GM23338 (cell line): Measurements from ENCODE around the gene CD2. TPM values are rescaled to one million over a fixed set of nuclear protein-coding genes. Genes with fewer than 3 reads are reported as not detected.

ENCODE experiments used
- ATAC-seq: fragments of 200-7000 bp; cut with Tn5 transposase; 3 replicates; pipeline ENCODE4 v1.9.1; 2020
- DNase-seq: peaks from one replicate; pipeline ENCODE4 v3.0.0-alpha.2; 2015; ENCODE audit warnings: low spot score
- H2AFZ ChIP-seq: fragments of 200-600 bp; sonication (generic); 2 replicates; pipeline ENCODE4 v1.8.0; 2016; ENCODE audit warnings: antibody characterized with exemption, mild to moderate bottlenecking, moderate library complexity
- H3F3A ChIP-seq: fragments of 200-600 bp; sonication (generic); replicated peaks from 2 replicates; pipeline ENCODE4 v1.8.0; 2017; ENCODE audit warnings: antibody characterized with exemption, mixed run types, low read depth
- H3K27ac ChIP-seq: fragments of 200-600 bp; sonication (generic); 2 replicates; pipeline ENCODE4 v1.6.1; 2016; ENCODE audit warnings: low read depth
- H3K27me3 ChIP-seq: fragments of 200-600 bp; sonication (generic); 2 replicates; pipeline ENCODE4 v1.8.0; 2016; ENCODE audit warnings: mild to moderate bottlenecking, mixed run types, moderate library complexity; ENCODE audit not compliant: insufficient read depth
- H3K36me3 ChIP-seq: fragments of 200-600 bp; sonication (generic); 2 replicates; pipeline ENCODE4 v1.8.0; 2016; ENCODE audit warnings: mild to moderate bottlenecking; ENCODE audit not compliant: insufficient read depth
- H3K4me1 ChIP-seq: fragments of 200-600 bp; sonication (generic); 2 replicates; pipeline ENCODE4 v1.8.0; 2016; ENCODE audit warnings: mild to moderate bottlenecking, moderate library complexity; ENCODE audit not compliant: insufficient read depth
- H3K4me2 ChIP-seq: fragments of 200-600 bp; sonication (generic); 2 replicates; pipeline ENCODE4 v1.7.1; 2017; ENCODE audit warnings: mixed run types
- H3K4me3 ChIP-seq: fragments of 200-600 bp; sonication (generic); 2 replicates; pipeline ENCODE4 v1.6.1; 2016; ENCODE audit warnings: mixed run types
- H3K79me2 ChIP-seq: fragments of 200-600 bp; sonication (generic); replicated peaks from 2 replicates; pipeline ENCODE4 v1.8.0; 2017; ENCODE audit warnings: mild to moderate bottlenecking; ENCODE audit not compliant: insufficient read depth
- H3K9me2 ChIP-seq: fragments of 200-600 bp; sonication (generic); 2 replicates; pipeline ENCODE4 v1.8.0; 2017; ENCODE audit not compliant: insufficient read depth
- H4K20me1 ChIP-seq: fragments of 200-600 bp; sonication (generic); replicated peaks from 2 replicates; pipeline ENCODE4 v1.8.0; 2017; ENCODE audit warnings: mild to moderate bottlenecking; ENCODE audit not compliant: insufficient read depth
- H3K27ac Mint-ChIP-seq: 2 replicates; pipeline ENCODE4 v1.8.0; 2020; ENCODE audit warnings: inconsistent platforms, mild to moderate bottlenecking, moderate library complexity, mixed read lengths
- H3K27me3 Mint-ChIP-seq: 3 replicates; pipeline ENCODE4 v1.8.0; 2022; ENCODE audit warnings: low read depth, mild to moderate bottlenecking, moderate library complexity, mixed read lengths, inconsistent platforms; ENCODE audit not compliant: insufficient read depth, poor library complexity
- H3K36me3 Mint-ChIP-seq: 3 replicates; pipeline ENCODE4 v1.8.0; 2021; ENCODE audit warnings: low read depth, mild to moderate bottlenecking, inconsistent platforms, moderate library complexity, mixed read lengths
- H3K4me1 Mint-ChIP-seq: 3 replicates; pipeline ENCODE4 v1.8.0; 2020; ENCODE audit warnings: mild to moderate bottlenecking, inconsistent platforms, mixed read lengths
- H3K4me3 Mint-ChIP-seq: 3 replicates; pipeline ENCODE4 v1.8.0; 2021; ENCODE audit warnings: moderate library complexity, mild to moderate bottlenecking, inconsistent platforms, mixed read lengths
- H3K9me3 Mint-ChIP-seq: 3 replicates; pipeline ENCODE4 v1.8.0; 2020; ENCODE audit warnings: moderate library complexity, mild to moderate bottlenecking, inconsistent platforms, mixed read lengths
- CREB1 ChIP-seq: fragments of 250-450 bp; sonication (Bioruptor Pico); IDR thresholded peaks from 2 replicates; pipeline ENCODE4 v1.5.0; 2020; ENCODE audit warnings: low read depth, mild to moderate bottlenecking, moderate library complexity
- CTCF ChIP-seq, 2 experiments: fragments of 200-600 bp in 1 of 2; sonication (generic) in 1 of 2; conservative IDR thresholded peaks; 2 replicates each; pipeline versions ENCODE4 v1.5.1 to v1.6.1; 2016 to 2017; ENCODE audit warnings: antibody characterized with exemption in 2 of 2, low read depth in 2 of 2, mild to moderate bottlenecking in 2 of 2, moderate library complexity in 1 of 2
- EZH2phosphoT487 ChIP-seq: fragments of 200-600 bp; sonication (generic); IDR thresholded peaks from one replicate; pipeline ENCODE4 v1.8.1; 2018; ENCODE audit warnings: antibody characterized with exemption; ENCODE audit not compliant: unreplicated experiment
- JUNB ChIP-seq: IDR thresholded peaks from one replicate; pipeline ENCODE4 v1.6.1; 2016; ENCODE audit warnings: antibody characterized with exemption; ENCODE audit not compliant: unreplicated experiment
- NANOG ChIP-seq: IDR thresholded peaks from 2 replicates; pipeline ENCODE4 v1.6.1; 2016; ENCODE audit warnings: antibody characterized with exemption, borderline replicate concordance
- STAT1 ChIP-seq: IDR thresholded peaks from one replicate; pipeline ENCODE4 v1.6.1; 2016; ENCODE audit warnings: antibody characterized with exemption; ENCODE audit not compliant: unreplicated experiment
- ZNF114 ChIP-seq: fragments of 250-450 bp; sonication (Bioruptor Pico); IDR thresholded peaks from 2 replicates; pipeline ENCODE4 v1.5.0; 2020; ENCODE audit warnings: mild to moderate bottlenecking, moderate library complexity
- ZNF331 ChIP-seq: fragments of 250-450 bp; sonication (Bioruptor Pico); IDR thresholded peaks from 2 replicates; pipeline ENCODE4 v1.5.0; 2020; ENCODE audit warnings: low read depth, mild to moderate bottlenecking, moderate library complexity
- ZNF462 ChIP-seq: fragments of 250-450 bp; sonication (Bioruptor Pico); IDR thresholded peaks from 2 replicates; pipeline ENCODE4 v1.5.0; 2020; ENCODE audit warnings: mild to moderate bottlenecking, moderate library complexity
- polyA plus RNA-seq: library from polyadenylated mRNA; unstranded; fragments of >200 nt; fragmentation: Nextera tagmentation; extraction: Ambion mirVana; gene quantifications from 2 replicates; pipeline ENCODE4 v1.2.1, GENCODE V29; 2016
- total RNA-seq: library from RNA; depleted of rRNA; stranded (reverse); fragments of >200 nt; shearing (Covaris generic); gene quantifications from 2 replicates; pipeline ENCODE4 v1.2.3, GENCODE V29; 2014
- TF ChIP-seq, protein P1 (sequence below): IDR thresholded peaks from 2 replicates; pipeline ENCODE4 v1.6.1; 2016; ENCODE audit warnings: antibody characterized with exemption

The CD2 gene
- total and polyA plus RNA-seq, 2 experiments from 2014 or later: not detected

GRCh38 chr1:116738673-116739370, 15.4 kb upstream of the CD2 start:
- peaks cover 33% of the 10 kb centered on the region for H3K9me3 Mint-ChIP-seq

More at GRCh38 chr1:116738673-116739370, 15.4 kb upstream of the CD2 start:
- H3K9me2 ChIP-seq: no peaks in the 10 kb centered on the region
- H4K20me1 ChIP-seq: no peaks in the 10 kb centered on the region
- TF ChIP-seq ZNF114 (CRISPR knock-in tag) (no peak), STAT1 (no peak), NANOG (no peak), JUNB (no peak), CREB1 (CRISPR knock-in tag) (no peak), ZNF462 (CRISPR knock-in tag) (no peak), EZH2phosphoT487 (no peak), ZNF331 (CRISPR knock-in tag) (no peak), CTCF (conservative IDR thresholded peaks at IDR 0.05; ENCODE audit: low read depth in 2 of 2) (no peak)
- TF ChIP-seq, protein P1, sequence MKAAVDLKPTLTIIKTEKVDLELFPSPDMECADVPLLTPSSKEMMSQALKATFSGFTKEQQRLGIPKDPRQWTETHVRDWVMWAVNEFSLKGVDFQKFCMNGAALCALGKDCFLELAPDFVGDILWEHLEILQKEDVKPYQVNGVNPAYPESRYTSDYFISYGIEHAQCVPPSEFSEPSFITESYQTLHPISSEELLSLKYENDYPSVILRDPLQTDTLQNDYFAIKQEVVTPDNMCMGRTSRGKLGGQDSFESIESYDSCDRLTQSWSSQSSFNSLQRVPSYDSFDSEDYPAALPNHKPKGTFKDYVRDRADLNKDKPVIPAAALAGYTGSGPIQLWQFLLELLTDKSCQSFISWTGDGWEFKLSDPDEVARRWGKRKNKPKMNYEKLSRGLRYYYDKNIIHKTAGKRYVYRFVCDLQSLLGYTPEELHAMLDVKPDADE: no peak
- Mint-ChIP-seq H3K27ac (no peak overlapping the region), H3K36me3 (peaks cover 16% of the 10 kb centered on the region), H3K27me3 (peaks cover 10% of the 10 kb centered on the region), H3K4me3 (no peak overlapping the region), H3K4me1 (no peaks in the 10 kb centered on the region; the same call in 2 of the 3 replicates)
- H3K36me3 ChIP-seq: 0 out of 2 replicates have a peak, but pooled peaks cover 4% of the 10 kb centered on the region
- no peak overlapping the region for H3K4me2 ChIP-seq
- no peak overlapping the region for H3K27ac ChIP-seq
- H3F3A ChIP-seq: no peaks in the 10 kb centered on the region
- no peaks in the 10 kb centered on the region for H3K79me2 ChIP-seq
- H3K4me3 ChIP-seq: no peak overlapping the region
- H2AFZ ChIP-seq: peak overlapping the region; percentile 74
- ATAC-seq (no peak), DNase-seq (no peak)
- no peaks in the 10 kb centered on the region for H3K27me3 ChIP-seq
- H3K4me1 ChIP-seq: no peaks in the 10 kb centered on the region
